ENCODE measurements around the gene NANP.
"Not testable (repeated sequence)": the region's sequence is repeated elsewhere in the genome, so short reads cannot be mapped to it uniquely, and the experiment has no call there.

Gene NANP

GRCh38 chr20:25606094-25606695, 17.6 kb downstream of the NANP start:
- no peaks in the 10 kb centered on the region for H3K36me3 ChIP-seq (ENCODE audit: control insufficient read depth, insufficient read depth, low read length)
- no peaks in the 10 kb centered on the region for H3K4me1 ChIP-seq (ENCODE audit: control insufficient read depth, insufficient read depth, low read length)
- H3K27ac ChIP-seq (ENCODE audit: low read depth, low read length): no peak overlapping the region
- H3K9ac ChIP-seq (ENCODE audit: low read length): no peak overlapping the region
- H3K27me3 ChIP-seq (ENCODE audit: control insufficient read depth, insufficient read depth, low read length): no peaks in the 10 kb centered on the region
- H3K4me3 ChIP-seq (ENCODE audit: low read depth, low read length): no peak overlapping the region
- H3K9me3 ChIP-seq (ENCODE audit: control insufficient read depth, insufficient read depth, low read depth, low read length): no peaks in the 10 kb centered on the region

DNA sequence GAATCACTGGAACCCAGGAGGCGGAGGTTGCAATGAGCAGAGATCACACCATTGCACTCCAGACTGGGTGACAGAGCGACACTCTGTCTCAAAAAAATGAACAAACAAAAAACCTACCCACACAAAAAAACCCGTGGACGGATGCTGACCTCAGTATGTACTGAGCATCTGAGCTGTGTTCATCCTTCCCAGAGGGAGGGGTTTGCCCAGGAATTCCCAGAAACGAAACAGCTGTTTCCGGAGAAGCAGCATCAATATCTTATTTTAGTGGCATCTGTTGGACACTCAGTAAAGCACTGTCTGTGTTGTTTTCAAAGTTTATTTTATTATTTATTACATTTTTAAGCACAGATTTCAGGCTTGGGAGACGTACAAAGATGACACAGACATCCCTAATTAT, 18.7 kb downstream of the NANP start:
- H3K36me3 ChIP-seq (ENCODE audit: control insufficient read depth, insufficient read depth, low read length): no peaks in the 10 kb centered on the region

GRCh38 chr20:25604611-25605010, 19.2 kb downstream of the NANP start:
- Histone ChIP-seq H3K9ac (ENCODE audit: low read length) (no peak overlapping the region), H3K9me3 (ENCODE audit: control insufficient read depth, insufficient read depth, low read depth, low read length) (no peaks in the 10 kb centered on the region), H3K4me3 (ENCODE audit: low read depth, low read length) (no peak overlapping the region), H3K36me3 (ENCODE audit: control insufficient read depth, insufficient read depth, low read length) (no peaks in the 10 kb centered on the region), H3K27me3 (ENCODE audit: control insufficient read depth, insufficient read depth, low read length) (no peaks in the 10 kb centered on the region), H3K27ac (ENCODE audit: low read depth, low read length) (no peak overlapping the region), H3K4me1 (ENCODE audit: control insufficient read depth, insufficient read depth, low read length) (no peaks in the 10 kb centered on the region)

More for the DNA sequence above, 18.7 kb downstream of the NANP start:
- H3K27me3 ChIP-seq (ENCODE audit: control insufficient read depth, insufficient read depth, low read length): no peaks in the 10 kb centered on the region
- H3K9ac ChIP-seq (ENCODE audit: low read length): no peak overlapping the region
- H3K4me1 ChIP-seq (ENCODE audit: control insufficient read depth, insufficient read depth, low read length): no peaks in the 10 kb centered on the region
- H3K27ac ChIP-seq (ENCODE audit: low read depth, low read length): no peak overlapping the region
- no peak overlapping the region for H3K4me3 ChIP-seq (ENCODE audit: low read depth, low read length)
- H3K9me3 ChIP-seq (ENCODE audit: control insufficient read depth, insufficient read depth, low read depth, low read length): no peaks in the 10 kb centered on the region

DNA sequence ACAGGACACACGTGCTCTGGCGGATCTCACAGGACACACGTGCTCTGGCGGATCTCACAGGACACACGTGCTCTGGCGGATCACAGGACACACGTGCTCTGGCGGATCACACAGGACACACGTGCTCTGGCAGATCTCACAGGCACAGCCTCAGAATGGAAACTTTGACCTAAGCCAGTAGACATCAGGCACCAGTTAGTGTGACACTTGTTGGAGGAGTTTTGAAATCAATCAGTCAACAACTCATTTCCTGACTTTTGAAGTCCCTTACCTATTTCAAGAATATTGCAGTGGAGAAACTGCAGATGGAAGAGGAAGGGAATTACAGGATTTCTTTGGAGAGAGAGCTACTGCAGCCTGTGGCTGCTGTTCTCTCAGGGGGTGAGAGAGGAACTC, 20.9 kb downstream of the NANP start:
- not testable (repeated sequence) for H3K4me1 ChIP-seq (ENCODE audit: control insufficient read depth, insufficient read depth, low read length); H3K9ac ChIP-seq (ENCODE audit: low read length); H3K36me3 ChIP-seq (ENCODE audit: control insufficient read depth, insufficient read depth, low read length); H3K27ac ChIP-seq (ENCODE audit: low read depth, low read length); H3K4me3 ChIP-seq (ENCODE audit: low read depth, low read length); H3K27me3 ChIP-seq (ENCODE audit: control insufficient read depth, insufficient read depth, low read length); H3K9me3 ChIP-seq (ENCODE audit: control insufficient read depth, insufficient read depth, low read depth, low read length)

GRCh38 chr20:25602191-25602913, 21.5 kb downstream of the NANP start:
- H3K4me3 ChIP-seq (ENCODE audit: low read depth, low read length); H3K9ac ChIP-seq (ENCODE audit: low read length); H3K36me3 ChIP-seq (ENCODE audit: control insufficient read depth, insufficient read depth, low read length); H3K27ac ChIP-seq (ENCODE audit: low read depth, low read length); H3K27me3 ChIP-seq (ENCODE audit: control insufficient read depth, insufficient read depth, low read length); H3K4me1 ChIP-seq (ENCODE audit: control insufficient read depth, insufficient read depth, low read length); H3K9me3 ChIP-seq (ENCODE audit: control insufficient read depth, insufficient read depth, low read depth, low read length): not testable (repeated sequence)

DNA sequence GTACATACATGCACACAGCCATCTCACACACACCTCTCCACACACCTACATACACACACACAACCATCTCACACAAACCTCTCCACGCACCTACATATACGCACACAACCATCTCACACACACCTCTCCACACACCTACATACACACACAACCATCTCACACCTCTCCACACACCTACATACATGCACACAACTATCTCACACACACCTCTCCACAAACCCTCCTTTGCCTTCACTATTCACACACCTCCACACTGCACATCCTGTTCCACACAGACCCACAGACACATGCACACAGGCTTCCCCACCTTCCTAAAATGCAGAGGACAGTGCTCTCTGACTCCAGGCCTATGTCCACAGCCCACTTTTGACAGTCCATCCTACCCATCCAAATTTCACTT, 22.2 kb downstream of the NANP start:
- H3K4me3 ChIP-seq (ENCODE audit: low read depth, low read length): no peak overlapping the region
- no peak overlapping the region for H3K27ac ChIP-seq (ENCODE audit: low read depth, low read length)
- H3K27me3 ChIP-seq (ENCODE audit: control insufficient read depth, insufficient read depth, low read length): no peaks in the 10 kb centered on the region
- H3K9me3 ChIP-seq (ENCODE audit: control insufficient read depth, insufficient read depth, low read depth, low read length): no peaks in the 10 kb centered on the region
- no peaks in the 10 kb centered on the region for H3K4me1 ChIP-seq (ENCODE audit: control insufficient read depth, insufficient read depth, low read length)
- no peaks in the 10 kb centered on the region for H3K36me3 ChIP-seq (ENCODE audit: control insufficient read depth, insufficient read depth, low read length)
- H3K9ac ChIP-seq (ENCODE audit: low read length): no peak overlapping the region

- Histone ChIP-seq H3K27ac (ENCODE audit: low read depth, low read length) (no peak overlapping the region), H3K9me3 (ENCODE audit: control insufficient read depth, insufficient read depth, low read depth, low read length) (no peaks in the 10 kb centered on the region), H3K9ac (ENCODE audit: low read length) (no peak overlapping the region), H3K36me3 (ENCODE audit: control insufficient read depth, insufficient read depth, low read length) (no peaks in the 10 kb centered on the region), H3K4me3 (ENCODE audit: low read depth, low read length) (no peak overlapping the region), H3K4me1 (ENCODE audit: control insufficient read depth, insufficient read depth, low read length) (no peaks in the 10 kb centered on the region), H3K27me3 (ENCODE audit: control insufficient read depth, insufficient read depth, low read length) (no peaks in the 10 kb centered on the region)
Measured at GRCh38 chr20:25600632-25601031, 23.2 kb downstream of the NANP start.

GRCh38 chr20:25592135-25592852, 31.5 kb downstream of the NANP start:
- H3K4me1 ChIP-seq (ENCODE audit: control insufficient read depth, insufficient read depth, low read length): no peaks in the 10 kb centered on the region; the same call in 1 of the 2 replicates
- no peaks in the 10 kb centered on the region for H3K9me3 ChIP-seq (ENCODE audit: control insufficient read depth, insufficient read depth, low read depth, low read length)
- H3K9ac ChIP-seq (ENCODE audit: low read length): no peak overlapping the region

DNA sequence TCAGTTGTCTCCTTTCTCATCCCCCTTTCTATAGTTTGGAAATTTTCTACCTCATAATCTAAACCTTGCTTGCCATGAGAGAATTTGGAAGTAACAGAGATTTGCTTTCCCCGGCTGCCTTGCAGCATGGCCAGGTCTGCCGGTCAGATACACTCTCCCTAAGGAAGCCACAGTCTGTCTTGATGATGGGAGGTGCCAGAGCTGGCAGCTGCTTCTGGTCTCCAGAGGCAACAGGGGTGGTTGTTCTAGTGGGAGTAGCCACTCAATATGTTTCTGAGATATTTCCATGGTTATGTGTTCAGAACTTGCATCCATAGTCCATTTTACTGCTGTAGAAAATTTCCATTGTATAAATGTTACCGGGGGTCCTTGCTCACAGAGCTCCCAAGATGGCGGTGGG, 33.0 kb downstream of the NANP start:
- not testable (repeated sequence) for H3K4me3 ChIP-seq (ENCODE audit: low read depth, low read length); H3K4me1 ChIP-seq (ENCODE audit: control insufficient read depth, insufficient read depth, low read length)

More at GRCh38 chr20:25592135-25592852, 31.5 kb downstream of the NANP start:
- Histone ChIP-seq H3K36me3 (ENCODE audit: control insufficient read depth, insufficient read depth, low read length) (no peaks in the 10 kb centered on the region), H3K27me3 (ENCODE audit: control insufficient read depth, insufficient read depth, low read length) (no peaks in the 10 kb centered on the region), H3K4me3 (ENCODE audit: low read depth, low read length) (no peak overlapping the region), H3K27ac (ENCODE audit: low read depth, low read length) (no peak overlapping the region)

DNA sequence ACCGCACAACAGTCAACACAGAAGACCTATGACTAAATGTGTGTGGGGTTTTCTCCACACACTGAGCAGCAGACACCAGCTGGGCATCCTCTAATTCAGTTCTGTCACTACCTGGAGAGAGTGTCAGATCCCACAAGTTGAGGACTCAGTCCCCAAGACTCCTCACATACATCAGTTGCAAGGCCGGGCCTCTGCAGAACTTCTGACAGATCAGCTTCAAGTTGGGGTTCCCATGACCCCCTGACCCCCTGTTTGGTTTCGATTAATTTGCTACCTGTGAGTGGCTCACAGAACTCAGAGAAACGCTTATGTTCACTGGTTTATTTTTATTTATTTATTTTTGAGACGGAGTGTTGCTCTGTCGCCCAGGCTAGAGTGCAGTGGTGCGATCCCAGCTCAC, 35.3 kb downstream of the NANP start:
- no peak overlapping the region for H3K4me3 ChIP-seq (ENCODE audit: low read depth, low read length)
- H3K36me3 ChIP-seq (ENCODE audit: control insufficient read depth, insufficient read depth, low read length): no peaks in the 10 kb centered on the region
- no peaks in the 10 kb centered on the region for H3K27me3 ChIP-seq (ENCODE audit: control insufficient read depth, insufficient read depth, low read length)
- H3K27ac ChIP-seq (ENCODE audit: low read depth, low read length): no peak overlapping the region
- H3K9me3 ChIP-seq (ENCODE audit: control insufficient read depth, insufficient read depth, low read depth, low read length): no peaks in the 10 kb centered on the region
- no peak overlapping the region for H3K9ac ChIP-seq (ENCODE audit: low read length)
- peaks cover 5% of the 10 kb centered on the region for H3K4me1 ChIP-seq (ENCODE audit: control insufficient read depth, insufficient read depth, low read length)

More for the DNA sequence above, 33.0 kb downstream of the NANP start:
- H3K9ac ChIP-seq (ENCODE audit: low read length); H3K27me3 ChIP-seq (ENCODE audit: control insufficient read depth, insufficient read depth, low read length); H3K36me3 ChIP-seq (ENCODE audit: control insufficient read depth, insufficient read depth, low read length); H3K27ac ChIP-seq (ENCODE audit: low read depth, low read length); H3K9me3 ChIP-seq (ENCODE audit: control insufficient read depth, insufficient read depth, low read depth, low read length): not testable (repeated sequence)

DNA sequence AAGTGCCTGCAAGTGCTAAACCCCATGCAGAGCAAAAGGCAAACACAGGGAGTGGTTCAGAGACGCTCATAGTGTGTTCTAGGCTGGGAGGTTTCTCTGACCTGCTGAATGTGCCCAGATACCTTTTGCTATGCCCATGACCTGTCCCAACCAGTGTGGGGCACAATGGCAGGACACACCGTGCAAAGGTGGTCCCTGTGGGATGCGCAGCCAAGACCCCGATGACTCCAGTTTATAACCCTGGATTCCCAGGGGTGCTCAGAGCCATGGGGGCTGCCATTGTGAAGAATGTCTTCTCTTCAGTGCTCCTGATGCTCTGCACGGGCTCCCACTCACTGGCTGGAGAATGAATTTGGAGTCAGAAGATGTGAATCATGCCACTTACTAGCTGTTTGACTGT, 36.3 kb downstream of the NANP start:
- H3K27ac ChIP-seq (ENCODE audit: low read depth, low read length): no peak overlapping the region
- no peaks in the 10 kb centered on the region for H3K27me3 ChIP-seq (ENCODE audit: control insufficient read depth, insufficient read depth, low read length)
- H3K4me1 ChIP-seq (ENCODE audit: control insufficient read depth, insufficient read depth, low read length): peaks cover 5% of the 10 kb centered on the region

More for the DNA sequence above, 36.3 kb downstream of the NANP start:
- Histone ChIP-seq H3K4me3 (ENCODE audit: low read depth, low read length) (no peak overlapping the region), H3K9ac (ENCODE audit: low read length) (no peak overlapping the region), H3K36me3 (ENCODE audit: control insufficient read depth, insufficient read depth, low read length) (no peaks in the 10 kb centered on the region), H3K9me3 (ENCODE audit: control insufficient read depth, insufficient read depth, low read depth, low read length) (no peaks in the 10 kb centered on the region)

Data from HUES6 (cell line).